ENCODE measurements around the gene SYT13. TPM values are rescaled to one million over a fixed set of nuclear protein-coding genes. Genes with fewer than 3 reads are reported as not detected.

SYT13 gene
- total RNA-seq, 4 donors from 2014 or later, result 0.19 to 1.3 (median 0.67) TPM; not detected in 1

DNA sequence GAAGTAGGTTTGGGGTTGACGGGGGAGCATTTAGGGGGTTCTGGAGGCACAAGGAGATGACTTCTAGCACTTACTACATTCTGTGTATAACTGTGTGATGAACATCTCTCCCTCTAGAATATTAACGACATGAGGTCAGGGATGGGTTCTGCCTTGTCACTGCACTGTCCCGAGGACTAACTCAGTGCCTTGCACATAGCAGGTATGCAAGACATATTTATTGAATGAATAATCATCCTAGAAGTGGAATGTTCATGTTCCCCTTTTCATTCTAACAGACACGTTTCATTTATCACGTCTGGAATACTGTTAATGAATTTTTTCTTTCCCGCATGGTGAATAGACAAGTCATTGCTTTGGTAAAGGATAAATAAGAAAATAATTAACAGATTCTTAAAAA is 12.6 kb downstream of the SYT13 start:
- TF ChIP-seq POLR2A (IDR thresholded peaks at IDR 0.05) (no peak), EP300 (IDR thresholded peaks at IDR 0.05) (no peak), POLR2AphosphoS5 (IDR thresholded peaks at IDR 0.05) (no peak)
- TF ChIP-seq, protein P1, sequence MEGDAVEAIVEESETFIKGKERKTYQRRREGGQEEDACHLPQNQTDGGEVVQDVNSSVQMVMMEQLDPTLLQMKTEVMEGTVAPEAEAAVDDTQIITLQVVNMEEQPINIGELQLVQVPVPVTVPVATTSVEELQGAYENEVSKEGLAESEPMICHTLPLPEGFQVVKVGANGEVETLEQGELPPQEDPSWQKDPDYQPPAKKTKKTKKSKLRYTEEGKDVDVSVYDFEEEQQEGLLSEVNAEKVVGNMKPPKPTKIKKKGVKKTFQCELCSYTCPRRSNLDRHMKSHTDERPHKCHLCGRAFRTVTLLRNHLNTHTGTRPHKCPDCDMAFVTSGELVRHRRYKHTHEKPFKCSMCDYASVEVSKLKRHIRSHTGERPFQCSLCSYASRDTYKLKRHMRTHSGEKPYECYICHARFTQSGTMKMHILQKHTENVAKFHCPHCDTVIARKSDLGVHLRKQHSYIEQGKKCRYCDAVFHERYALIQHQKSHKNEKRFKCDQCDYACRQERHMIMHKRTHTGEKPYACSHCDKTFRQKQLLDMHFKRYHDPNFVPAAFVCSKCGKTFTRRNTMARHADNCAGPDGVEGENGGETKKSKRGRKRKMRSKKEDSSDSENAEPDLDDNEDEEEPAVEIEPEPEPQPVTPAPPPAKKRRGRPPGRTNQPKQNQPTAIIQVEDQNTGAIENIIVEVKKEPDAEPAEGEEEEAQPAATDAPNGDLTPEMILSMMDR (IDR thresholded peaks at IDR 0.05), result no peak
- H3K27ac ChIP-seq, result no peak overlapping the region
- no peak overlapping the region for H3K4me3 ChIP-seq
- peaks cover 67% of the 10 kb centered on the region for H3K27me3 ChIP-seq
- no peaks in the 10 kb centered on the region for H3K36me3 ChIP-seq
- ATAC-seq, result no peak
- H3K4me1 ChIP-seq, result no peaks in the 10 kb centered on the region
- WGBS, 2 donors (ENCODE audit: low coverage in 1 of 2), result 71 to 80% methylated on average over 3 to 6 of the region's 6 CpGs
- no peaks in the 10 kb centered on the region for H3K9me3 ChIP-seq

DNA sequence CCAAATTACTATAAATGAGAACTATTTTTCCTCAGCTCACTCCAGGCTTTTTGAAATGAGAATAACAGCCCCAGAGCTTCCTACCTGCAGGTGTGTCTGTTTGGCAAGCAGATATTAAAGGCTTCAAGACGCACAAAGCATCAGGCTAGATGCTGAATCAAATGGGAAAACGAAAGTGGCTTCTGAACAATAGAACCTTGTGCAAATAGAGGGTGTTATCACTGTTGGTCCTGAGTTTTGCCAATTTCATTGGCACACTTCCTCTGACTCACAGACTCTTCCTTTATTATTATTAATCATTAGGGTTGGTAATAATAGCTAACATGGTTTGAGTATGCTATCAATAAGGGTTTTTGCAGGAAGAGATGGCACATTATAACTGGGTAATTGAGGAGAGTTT is 13.4 kb downstream of the SYT13 start:
- H3K36me3 ChIP-seq, result no peaks in the 10 kb centered on the region
- H3K27ac ChIP-seq, result no peak overlapping the region
- H3K9me3 ChIP-seq, result no peaks in the 10 kb centered on the region
- no peak for ATAC-seq
- no peaks in the 10 kb centered on the region for H3K4me1 ChIP-seq
- 60 to 67% methylated on average over 2 of the region's 2 CpGs for WGBS, 2 donors (ENCODE audit: low coverage in 1 of 2)
- no peak overlapping the region for H3K4me3 ChIP-seq
- H3K27me3 ChIP-seq, result peaks cover 74% of the 10 kb centered on the region
- TF ChIP-seq POLR2A (IDR thresholded peaks at IDR 0.05), result no peak
- no peak for TF ChIP-seq POLR2AphosphoS5 (IDR thresholded peaks at IDR 0.05)
- TF ChIP-seq, protein P1 (IDR thresholded peaks at IDR 0.05), result no peak
- TF ChIP-seq EP300 (IDR thresholded peaks at IDR 0.05), result no peak

DNA sequence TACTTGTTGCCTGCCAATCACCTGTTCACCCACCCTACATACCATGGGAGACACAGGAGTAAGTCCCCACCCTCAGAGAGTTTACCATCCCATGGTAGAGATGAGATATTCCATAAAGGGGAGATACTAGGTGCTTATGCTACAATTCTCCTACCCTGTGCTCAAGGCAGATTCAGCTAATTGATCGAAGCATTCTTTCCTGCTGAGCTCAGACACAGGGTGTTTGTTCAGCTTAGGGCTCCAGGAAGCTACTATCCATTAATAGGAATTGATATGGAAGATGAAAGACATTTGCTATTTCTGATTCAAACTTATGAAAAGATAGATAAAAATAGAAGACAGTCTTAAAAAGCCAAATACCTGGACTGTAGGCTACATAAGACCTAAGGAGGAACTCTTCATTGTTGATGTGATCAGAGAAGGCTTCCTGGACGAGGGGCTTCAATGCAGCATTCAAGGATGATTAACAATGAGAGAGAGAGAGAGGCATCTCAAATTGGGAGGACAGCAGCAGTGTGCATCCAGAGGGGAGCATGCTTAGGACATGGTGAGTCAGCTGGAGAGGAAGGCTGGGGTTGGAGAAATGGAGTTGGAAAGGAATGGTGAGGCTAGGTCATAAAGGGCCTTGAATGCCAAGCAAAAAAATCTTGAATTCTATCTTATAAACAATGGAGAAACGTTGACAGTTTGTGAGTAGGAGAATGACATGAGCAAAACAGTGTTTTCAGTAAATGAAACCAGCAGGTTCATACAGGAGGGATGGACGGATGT is 15.0 kb downstream of the SYT13 start:
- 67% methylated on average over 4 of the region's 4 CpGs for WGBS, 2 donors (ENCODE audit: low coverage in 1 of 2)
- Histone ChIP-seq H3K27ac (no peak overlapping the region), H3K36me3 (no peaks in the 10 kb centered on the region), H3K9me3 (no peaks in the 10 kb centered on the region), H3K27me3 (peaks cover 78% of the 10 kb centered on the region), H3K4me1 (no peaks in the 10 kb centered on the region), H3K4me3 (no peak overlapping the region)
- TF ChIP-seq EP300 (IDR thresholded peaks at IDR 0.05), result no peak
- TF ChIP-seq POLR2A (IDR thresholded peaks at IDR 0.05), result no peak
- TF ChIP-seq, protein P1 (IDR thresholded peaks at IDR 0.05), result no peak
- no peak for TF ChIP-seq POLR2AphosphoS5 (IDR thresholded peaks at IDR 0.05)
- ATAC-seq, result no peak

DNA sequence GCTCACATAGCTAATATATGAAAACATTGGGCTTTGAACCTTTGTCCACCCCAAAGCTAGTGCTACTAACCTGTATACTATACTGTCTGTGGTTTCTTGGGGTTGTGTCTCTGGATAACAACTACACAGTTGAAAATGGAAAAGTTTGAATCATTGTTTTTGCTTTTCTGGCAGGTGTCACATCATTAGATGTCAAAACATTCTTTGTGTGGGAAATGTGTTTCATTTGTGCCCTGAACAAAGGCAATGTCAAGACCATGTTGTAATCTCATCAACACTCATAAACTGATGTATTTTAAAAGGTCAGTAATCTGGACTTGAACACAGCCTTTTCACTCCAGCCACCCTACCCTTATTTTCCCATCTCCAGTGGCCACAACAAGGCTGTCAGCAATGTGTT is 16.5 kb downstream of the SYT13 start:
- no peak for ATAC-seq
- no peaks in the 10 kb centered on the region for H3K36me3 ChIP-seq
- H3K4me1 ChIP-seq, result no peaks in the 10 kb centered on the region
- TF ChIP-seq EP300 (IDR thresholded peaks at IDR 0.05) (no peak), POLR2A (IDR thresholded peaks at IDR 0.05) (no peak), POLR2AphosphoS5 (IDR thresholded peaks at IDR 0.05) (no peak)
- TF ChIP-seq, protein P1 (IDR thresholded peaks at IDR 0.05), result no peak
- H3K27ac ChIP-seq, result no peak overlapping the region
- H3K27me3 ChIP-seq, result peaks cover 73% of the 10 kb centered on the region
- H3K4me3 ChIP-seq, result no peak overlapping the region
- no peaks in the 10 kb centered on the region for H3K9me3 ChIP-seq

DNA sequence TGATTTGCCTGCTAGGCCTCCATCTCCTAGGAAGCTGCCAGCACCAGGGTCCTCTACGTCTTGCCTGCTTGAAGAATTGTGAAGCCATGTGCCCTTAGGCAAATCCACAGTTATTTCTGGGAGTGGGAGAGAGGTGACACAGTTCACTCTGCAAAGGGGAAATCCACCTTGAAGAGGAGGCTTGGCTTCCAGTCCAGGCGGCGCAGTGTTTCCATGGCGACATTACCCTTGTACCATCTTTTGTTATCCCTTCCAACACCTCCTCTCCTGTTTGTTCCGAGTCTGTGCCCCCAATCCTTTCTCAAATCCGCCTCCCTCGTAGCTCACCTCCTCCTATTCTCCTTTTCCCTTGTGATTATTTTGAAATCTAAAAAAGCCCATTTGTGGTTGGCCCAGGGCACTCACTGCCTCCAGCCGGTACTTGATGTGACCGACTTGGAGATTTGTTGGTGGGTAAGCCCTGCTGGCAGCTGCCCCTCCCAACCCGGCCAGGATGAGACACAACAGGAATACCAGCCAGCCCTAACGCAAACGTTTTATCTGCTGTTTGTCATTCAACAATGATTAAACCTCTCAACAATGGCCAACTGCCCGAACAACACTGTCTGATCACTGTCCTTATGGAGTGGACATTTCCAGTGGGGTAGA is 18.4 kb downstream of the SYT13 start:
- Histone ChIP-seq H3K27me3 (peaks cover 76% of the 10 kb centered on the region), H3K4me3 (no peak overlapping the region), H3K27ac (no peak overlapping the region), H3K9me3 (no peaks in the 10 kb centered on the region), H3K36me3 (no peaks in the 10 kb centered on the region), H3K4me1 (no peaks in the 10 kb centered on the region)
- ATAC-seq, result no peak
- no peak for TF ChIP-seq EP300 (IDR thresholded peaks at IDR 0.05)
- TF ChIP-seq POLR2A (IDR thresholded peaks at IDR 0.05), result no peak
- TF ChIP-seq, protein P1 (IDR thresholded peaks at IDR 0.05), result no peak
- TF ChIP-seq POLR2AphosphoS5 (IDR thresholded peaks at IDR 0.05), result no peak
- WGBS, 2 donors (ENCODE audit: low coverage in 1 of 2), result 71 to 73% methylated on average over 9 to 11 of the region's 13 CpGs

Data from gastroesophageal sphincter (tissue), 4 donors.